HepG2 (cell line): ENCODE measurements around the gene WBP2NL. TPM values are rescaled to one million over a fixed set of nuclear protein-coding genes. Genes with fewer than 3 reads are reported as not detected.

ENCODE experiments used
- ATAC-seq: fragments of 200-7000 bp; cut with Tn5 transposase; 3 replicates; pipeline ENCODE4 v1.9.1; 2020; ENCODE audit warnings: mild to moderate bottlenecking, moderate library complexity
- BruUV-seq: library from RNA; stranded (reverse); fragments of 400-500 nt; replicated peaks from 2 replicates; lab custom pipeline; 2021; lab: Mats Ljungman, UMichigan
- CTCF ChIA-PET: fragments of 300-600 bp; formaldehyde crosslinking; extraction: SDS; loops from one replicate; lab custom pipeline; 2021; ENCODE audit warnings: low total read pairs, inconsistent platforms, low intra/inter-chr PET ratio; lab: Yijun Ruan, JAX
- POLR2A ChIA-PET: fragments of 350-600 bp; sonication (Branson Sonifier 250); formaldehyde crosslinking; loops from one replicate; lab custom pipeline; 2020; ENCODE audit warnings: antibody characterized with exemption, inconsistent platforms; lab: Yijun Ruan, JAX
- DNase-seq: peaks from one replicate; pipeline ENCODE4 v3.0.0-alpha.2; 2015; ENCODE audit warnings: low spot score
- FAIRE-seq: peaks from 3 replicates; lab custom pipeline; 2011; peaks lifted over from hg19 to GRCh38; lab: Jason Lieb, UNC
- H2AFZ ChIP-seq: one replicate; pipeline ENCODE4 v1.6.1; 2011; ENCODE audit warnings: low read length, inconsistent platforms
- H3K27ac ChIP-seq: fragments of 300-600 bp; 3 replicates; pipeline ENCODE4 v1.8.0; 2011; ENCODE audit warnings: mixed run types, mild to moderate bottlenecking, mixed read lengths, low read length, inconsistent platforms; ENCODE audit not compliant: insufficient read depth; ENCODE audit errors: extremely low read length
- H3K27me3 ChIP-seq, 2 experiments: fragments of 200-600 bp in 1 of 2; 2 replicates in 1 of 2; 3 replicates in 1 of 2; pipeline versions ENCODE4 v1.6.0 to v1.8.0; 2011; ENCODE audit warnings: low read length in 2 of 2, mild to moderate bottlenecking in 2 of 2, moderate library complexity in 2 of 2, inconsistent platforms in 1 of 2; ENCODE audit not compliant: insufficient read depth in 2 of 2, control insufficient read depth in 1 of 2
- H3K36me3 ChIP-seq, 2 experiments: fragments of 200-600 bp in 1 of 2; replicated peaks in 1 of 2; 2 replicates in 1 of 2; 3 replicates in 1 of 2; pipeline versions ENCODE4 v1.5.1 to v1.8.0; 2011; ENCODE audit warnings: low read length in 2 of 2, inconsistent platforms in 1 of 2; ENCODE audit not compliant: insufficient read depth in 2 of 2, control insufficient read depth in 1 of 2
- H3K4me1 ChIP-seq: 2 replicates; pipeline ENCODE4 v1.5.1; 2012; ENCODE audit warnings: low read length, inconsistent platforms; ENCODE audit not compliant: insufficient read depth
- H3K4me2 ChIP-seq: 2 replicates; pipeline ENCODE4 v1.6.0; 2011; ENCODE audit warnings: low read depth, low read length, inconsistent platforms
- H3K4me3 ChIP-seq, 3 experiments: fragments of 200-600 bp in 1 of 3; sonication (generic), shearing (Covaris generic) in 1 of 3; replicated peaks in 1 of 3; 2 replicates each; pipeline ENCODE4 v1.5.1; 2011 to 2016; ENCODE audit warnings: low read length in 3 of 3, inconsistent platforms in 2 of 3, low read depth in 2 of 3, mild to moderate bottlenecking in 2 of 3, control low read depth in 1 of 3, mixed read lengths in 1 of 3; ENCODE audit not compliant: insufficient read depth in 1 of 3
- H3K79me2 ChIP-seq: one replicate; pipeline ENCODE4 v1.6.1; 2011; ENCODE audit warnings: low read length, inconsistent platforms; ENCODE audit not compliant: insufficient read depth
- H3K9ac ChIP-seq: 2 replicates; pipeline ENCODE4 v1.6.0; 2011; ENCODE audit warnings: mild to moderate bottlenecking, low read depth, low read length, inconsistent platforms; ENCODE audit not compliant: insufficient read depth
- H3K9me3 ChIP-seq: 2 replicates; pipeline ENCODE4 v1.5.1; 2012; ENCODE audit warnings: mild to moderate bottlenecking, low read length
- H4K20me1 ChIP-seq: 2 replicates; pipeline ENCODE4 v1.6.0; 2011; ENCODE audit warnings: inconsistent platforms, mild to moderate bottlenecking, low read length, moderate library complexity; ENCODE audit not compliant: insufficient read depth
- ARID2 ChIP-seq: sonication (generic); formaldehyde crosslinking; IDR thresholded peaks from 2 replicates; pipeline ENCODE4 v1.8.1; 2022; ENCODE audit warnings: mild to moderate bottlenecking, missing genetic modification reagents, borderline replicate concordance
- FOXK1 ChIP-seq: sonication (generic); formaldehyde crosslinking; IDR thresholded peaks from 2 replicates; pipeline ENCODE4 v1.4.0; 2020; ENCODE audit warnings: low read depth, missing genetic modification reagents, borderline replicate concordance
- HCFC1 ChIP-seq: fragments of 150-350 bp; IDR thresholded peaks from 2 replicates; pipeline ENCODE4 v1.6.1; 2014; ENCODE audit warnings: low read depth, low read length
- KAT2B ChIP-seq: fragments of 150-350 bp; IDR thresholded peaks from 2 replicates; pipeline ENCODE4 v1.6.1; 2014; ENCODE audit warnings: low read depth, low read length, borderline replicate concordance
- SMC3 ChIP-seq: IDR thresholded peaks from 2 replicates; pipeline ENCODE4 v1.6.1; 2011; ENCODE audit warnings: low read length, improper control_type of control experiment
- ZNF274 ChIP-seq: sonication (generic); formaldehyde crosslinking; IDR thresholded peaks from 2 replicates; pipeline ENCODE4 v1.5.1; 2020; ENCODE audit warnings: mild to moderate bottlenecking, missing genetic modification reagents
- ZNF33A ChIP-seq: sonication (generic); formaldehyde crosslinking; IDR thresholded peaks from 2 replicates; pipeline ENCODE4 v1.5.1; 2020; ENCODE audit warnings: missing genetic modification reagents, mild to moderate bottlenecking, moderate library complexity, borderline replicate concordance
- ZNF350 ChIP-seq: sonication (generic); formaldehyde crosslinking; IDR thresholded peaks from 2 replicates; pipeline ENCODE4 v1.4.0; 2020; ENCODE audit warnings: mild to moderate bottlenecking, low read depth, missing genetic modification reagents, borderline replicate concordance
- ZNF879 ChIP-seq: sonication (generic); formaldehyde crosslinking; IDR thresholded peaks from 2 replicates; pipeline ENCODE4 v1.8.1; 2023; ENCODE audit warnings: missing genetic modification reagents
- WGBS: methylation state at CpG from one replicate; pipeline ENCODE4 v1.1.6; 2017; ENCODE audit warnings: low lambda C conversion rate; 5-methylcytosine and 5-hydroxymethylcytosine counted together
- in situ Hi-C: cut with HindIII; loops from 2 replicates; pipeline ENCODE4 v1.10.0; 2017; ENCODE audit warnings: low pct_unique_long_range_greater_than_20kb; ENCODE audit not compliant: extremely low pct_ligation_motif_present
- intact Hi-C: fragments of 100-400 bp; cut with micrococcal nuclease; formaldehyde crosslinking; loops from one replicate; pipeline ENCODE4 v1.10.0; 2022; ENCODE audit not compliant: unreplicated experiment
- polyA plus RNA-seq, 8 experiments: library from polyadenylated mRNA; depleted of rRNA in 3 of 8; stranded (reverse) in 7 of 8; unstranded in 1 of 8; fragments of >200 nt; fragmentation: Illumina TruSeq in 4 of 8; extraction: Trizol in 4 of 8; gene quantifications; 2 replicates each; pipeline versions ENCODE4 v1.2.1 to v1.2.3, GENCODE V29; 2011 to 2016; ENCODE audit warnings: low read depth in 4 of 8, missing spikeins in 1 of 8, mixed read lengths in 1 of 8; ENCODE audit not compliant: insufficient read depth in 1 of 8
- total RNA-seq, 5 experiments: library from RNA; depleted of rRNA; stranded (reverse); fragments of >200 nt; fragmentation: Illumina TruSeq; extraction: Trizol; gene quantifications; 2 replicates each; pipeline ENCODE4 v1.2.3, GENCODE V29; 2016; ENCODE audit warnings: low read depth in 1 of 5
- TF ChIP-seq, protein P1 (sequence below): sonication (generic); IDR thresholded peaks from 2 replicates; pipeline ENCODE4 v1.6.1; 2016; ENCODE audit warnings: low read depth, borderline replicate concordance
- TF ChIP-seq, protein P2 (sequence below): sonication (generic); formaldehyde crosslinking; IDR thresholded peaks from 2 replicates; pipeline ENCODE4 v1.4.0; 2020; ENCODE audit warnings: missing genetic modification reagents, mild to moderate bottlenecking, borderline replicate concordance

The WBP2NL gene
- total and polyA plus RNA-seq, 2 of the 13 experiments (the other 11 are each of a cell fraction or from before 2014, with no cell fraction given) = not detected

DNA sequence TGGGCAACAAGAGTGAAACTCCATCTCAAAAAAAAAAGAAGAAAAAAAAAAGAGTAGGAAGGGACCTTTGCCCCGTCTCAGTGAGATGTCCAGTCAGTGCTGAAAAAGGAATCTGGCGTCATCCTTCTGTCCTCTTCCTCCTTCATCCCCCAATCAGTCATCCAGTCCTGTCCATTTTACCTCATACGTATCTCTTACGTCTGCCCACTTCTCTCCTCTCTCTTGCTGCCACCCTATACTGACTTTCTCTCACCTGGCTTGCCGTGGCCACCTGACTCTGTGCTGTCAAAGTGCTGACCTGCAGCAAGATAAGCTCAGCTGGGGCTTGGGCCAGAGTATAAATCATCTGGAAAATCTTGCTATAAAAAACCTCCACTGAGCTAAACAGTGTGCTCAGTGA lies 15.7 kb upstream of the WBP2NL start:
- ChIA-PET CTCF (no interaction called here), POLR2A (no interaction called here)
- no peak overlapping the region for H2AFZ ChIP-seq
- in situ Hi-C loops (no loop called here), intact Hi-C loops (no loop called here)
- DNase-seq = no peak
- H3K27me3 ChIP-seq = peaks cover 1 to 45% of the 10 kb centered on the region in 2 experiments; a peak in 3 of 5 replicates
- H3K4me2 ChIP-seq = no peak overlapping the region
- FAIRE-seq = no peak
- no peaks in the 10 kb centered on the region for H3K79me2 ChIP-seq
- no peaks in the 10 kb centered on the region for H3K9me3 ChIP-seq
- 16% methylated on average over 5 of the region's 5 CpGs for WGBS
- no peak overlapping the region for H3K27ac ChIP-seq
- H3K36me3 ChIP-seq = no peaks in the 10 kb centered on the region
- H3K4me3 ChIP-seq = no peak overlapping the region
- no peak overlapping the region for H3K9ac ChIP-seq
- TF ChIP-seq SMC3 = no peak
- TF ChIP-seq HCFC1 = no peak
- TF ChIP-seq KAT2B = no peak
- TF ChIP-seq, protein P1, sequence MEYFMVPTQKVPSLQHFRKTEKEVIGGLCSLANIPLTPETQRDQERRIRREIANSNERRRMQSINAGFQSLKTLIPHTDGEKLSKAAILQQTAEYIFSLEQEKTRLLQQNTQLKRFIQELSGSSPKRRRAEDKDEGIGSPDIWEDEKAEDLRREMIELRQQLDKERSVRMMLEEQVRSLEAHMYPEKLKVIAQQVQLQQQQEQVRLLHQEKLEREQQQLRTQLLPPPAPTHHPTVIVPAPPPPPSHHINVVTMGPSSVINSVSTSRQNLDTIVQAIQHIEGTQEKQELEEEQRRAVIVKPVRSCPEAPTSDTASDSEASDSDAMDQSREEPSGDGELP = no peak
- no peak for TF ChIP-seq ZNF350 (CRISPR knock-in tag)
- TF ChIP-seq, protein P2, sequence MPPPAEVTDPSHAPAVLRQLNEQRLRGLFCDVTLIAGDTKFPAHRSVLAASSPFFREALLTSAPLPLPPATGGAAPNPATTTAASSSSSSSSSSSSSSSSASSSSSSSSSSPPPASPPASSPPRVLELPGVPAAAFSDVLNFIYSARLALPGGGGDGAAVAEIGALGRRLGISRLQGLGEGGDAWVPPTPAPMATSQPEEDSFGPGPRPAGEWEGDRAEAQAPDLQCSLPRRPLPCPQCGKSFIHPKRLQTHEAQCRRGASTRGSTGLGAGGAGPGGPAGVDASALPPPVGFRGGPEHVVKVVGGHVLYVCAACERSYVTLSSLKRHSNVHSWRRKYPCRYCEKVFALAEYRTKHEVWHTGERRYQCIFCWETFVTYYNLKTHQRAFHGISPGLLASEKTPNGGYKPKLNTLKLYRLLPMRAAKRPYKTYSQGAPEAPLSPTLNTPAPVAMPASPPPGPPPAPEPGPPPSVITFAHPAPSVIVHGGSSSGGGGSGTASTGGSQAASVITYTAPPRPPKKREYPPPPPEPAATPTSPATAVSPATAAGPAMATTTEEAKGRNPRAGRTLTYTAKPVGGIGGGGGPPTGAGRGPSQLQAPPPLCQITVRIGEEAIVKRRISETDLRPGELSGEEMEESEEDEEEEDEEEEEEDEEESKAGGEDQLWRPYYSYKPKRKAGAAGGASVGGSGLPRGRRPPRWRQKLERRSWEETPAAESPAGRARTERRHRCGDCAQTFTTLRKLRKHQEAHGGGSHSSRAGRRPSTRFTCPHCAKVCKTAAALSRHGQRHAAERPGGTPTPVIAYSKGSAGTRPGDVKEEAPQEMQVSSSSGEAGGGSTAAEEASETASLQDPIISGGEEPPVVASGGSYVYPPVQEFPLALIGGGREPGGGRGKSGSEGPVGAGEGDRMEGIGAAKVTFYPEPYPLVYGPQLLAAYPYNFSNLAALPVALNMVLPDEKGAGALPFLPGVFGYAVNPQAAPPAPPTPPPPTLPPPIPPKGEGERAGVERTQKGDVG (CRISPR knock-in tag) = no peak
- TF ChIP-seq ARID2 (CRISPR knock-in tag) = no peak
- TF ChIP-seq ZNF33A (CRISPR knock-in tag) = no peak
- no peak for TF ChIP-seq ZNF274 (CRISPR knock-in tag)
- TF ChIP-seq ZNF879 (CRISPR knock-in tag) = no peak
- TF ChIP-seq FOXK1 (CRISPR knock-in tag) = no peak
- H3K4me1 ChIP-seq = no peaks in the 10 kb centered on the region
- no peak for ATAC-seq
- no TSS peak for BruUV-seq
- H4K20me1 ChIP-seq = no peaks in the 10 kb centered on the region
